Ramos (cell line): ENCODE data around the gene TAGLN2.

Source experiments
- in situ Hi-C: fragments of 300-500 bp; cut with MboI; formaldehyde crosslinking; loops from one replicate; pipeline ENCODE4 v1.14.3; 2022; ENCODE audit warnings: low sequenced_read_pairs; ENCODE audit not compliant: unreplicated experiment

The TAGLN2 gene

GRCh38 chr1:159924025-159924790 lies 1.1 kb downstream of the TAGLN2 start:
- in situ Hi-C loops = no loop called here

- in situ Hi-C loops = no loop called here
Observed at GRCh38 chr1:159923203-159924024, 1.9 kb downstream of the TAGLN2 start.

GRCh38 chr1:159922511-159923202 lies 2.6 kb downstream of the TAGLN2 start:
- in situ Hi-C loops = no loop called here

- in situ Hi-C loops = no loop called here
Observed at GRCh38 chr1:159921700-159922504, 3.4 kb downstream of the TAGLN2 start.

- in situ Hi-C loops = no loop called here
Observed at GRCh38 chr1:159921251-159921650, 4.1 kb downstream of the TAGLN2 start.

- in situ Hi-C loops = no loop called here
Observed at GRCh38 chr1:159920651-159921050, 4.7 kb downstream of the TAGLN2 start.

- in situ Hi-C loops = no loop called here
Observed at GRCh38 chr1:159920202-159920601, 5.1 kb downstream of the TAGLN2 start.

GRCh38 chr1:159919236-159919865 lies 6.0 kb downstream of the TAGLN2 start:
- in situ Hi-C loops = no loop called here

GRCh38 chr1:159918352-159919200 lies 6.7 kb downstream of the TAGLN2 start:
- in situ Hi-C loops = no loop called here

- in situ Hi-C loops = no loop called here
Observed at GRCh38 chr1:159917533-159918351, 7.6 kb downstream of the TAGLN2 start.

GRCh38 chr1:159916242-159917051 lies 8.9 kb downstream of the TAGLN2 start:
- in situ Hi-C loops = no loop called here

GRCh38 chr1:159915571-159916241 lies 9.6 kb downstream of the TAGLN2 start:
- in situ Hi-C loops = no loop called here

- in situ Hi-C loops = no loop called here
Observed at GRCh38 chr1:159914252-159915018, 10.9 kb downstream of the TAGLN2 start.

- in situ Hi-C loops = no loop called here
Observed at GRCh38 chr1:159913451-159914192, 11.7 kb downstream of the TAGLN2 start.
